GM19043 (cell line): ENCODE data around the gene SUDS3.

Source experiments
- ATAC-seq: cut with Tn5 transposase; IDR thresholded peaks from one replicate; pipeline ENCODE4 v1.9.1; 2021; ENCODE audit warnings: low read depth; ENCODE audit not compliant: unreplicated experiment

SUDS3 gene

GRCh38 chr12:118355843-118356242, 20.5 kb upstream of the SUDS3 start:
- ATAC-seq: no peak

- ATAC-seq: peak; percentile 13
These were observed 19.5 kb upstream of the SUDS3 start for GRCh38 chr12:118356809-118357256.

GRCh38 chr12:118357257-118358007, 18.9 kb upstream of the SUDS3 start:
- ATAC-seq: peak; percentile 63

GRCh38 chr12:118358008-118358359, 18.4 kb upstream of the SUDS3 start:
- no peak for ATAC-seq

- no peak for ATAC-seq
These were observed 17.5 kb upstream of the SUDS3 start for GRCh38 chr12:118358612-118359540.

GRCh38 chr12:118359541-118359915, 16.8 kb upstream of the SUDS3 start:
- ATAC-seq: no peak

GRCh38 chr12:118361092-118361404, 15.3 kb upstream of the SUDS3 start:
- no peak for ATAC-seq

GRCh38 chr12:118361889-118362288, 14.5 kb upstream of the SUDS3 start:
- no peak for ATAC-seq

- ATAC-seq: no peak
These were observed 7.5 kb upstream of the SUDS3 start for GRCh38 chr12:118368821-118369220.

GRCh38 chr12:118370601-118371000, 5.8 kb upstream of the SUDS3 start:
- ATAC-seq: no peak

- ATAC-seq: no peak
These were observed 4.8 kb upstream of the SUDS3 start for GRCh38 chr12:118371321-118372282.

GRCh38 chr12:118372541-118373495, 3.5 kb upstream of the SUDS3 start, which contains the start of gene TAOK3:
TAOK3 (minus strand) TSS chr12:118372907; CDS start chr12:118255567, 117,340 bp downstream.
- peak; percentile 65 for ATAC-seq

- no peak for ATAC-seq
These were observed 2.7 kb upstream of the SUDS3 start for GRCh38 chr12:118373616-118374015.

GRCh38 chr12:118374126-118374725, 2.1 kb upstream of the SUDS3 start:
- ATAC-seq: no peak

GRCh38 chr12:118374909-118375308, 1.4 kb upstream of the SUDS3 start:
- no peak for ATAC-seq

- ATAC-seq: no peak
These were observed 1.0 kb upstream of the SUDS3 start for GRCh38 chr12:118375348-118375747.

GRCh38 chr12:118377021-118377883, 897 bp downstream of the SUDS3 start:
- no peak for ATAC-seq

GRCh38 chr12:118377884-118378470, 1.6 kb downstream of the SUDS3 start:
- ATAC-seq: no peak
